ENCODE results near the gene TTC9B. TPM values are rescaled to one million over a fixed set of nuclear protein-coding genes. Genes with fewer than 3 reads are reported as not detected.

TTC9B gene
- total and polyA plus RNA-seq, 2 of the 13 experiments (the other 11 are each of a cell fraction or from before 2014, with no cell fraction given) = not detected

DNA sequence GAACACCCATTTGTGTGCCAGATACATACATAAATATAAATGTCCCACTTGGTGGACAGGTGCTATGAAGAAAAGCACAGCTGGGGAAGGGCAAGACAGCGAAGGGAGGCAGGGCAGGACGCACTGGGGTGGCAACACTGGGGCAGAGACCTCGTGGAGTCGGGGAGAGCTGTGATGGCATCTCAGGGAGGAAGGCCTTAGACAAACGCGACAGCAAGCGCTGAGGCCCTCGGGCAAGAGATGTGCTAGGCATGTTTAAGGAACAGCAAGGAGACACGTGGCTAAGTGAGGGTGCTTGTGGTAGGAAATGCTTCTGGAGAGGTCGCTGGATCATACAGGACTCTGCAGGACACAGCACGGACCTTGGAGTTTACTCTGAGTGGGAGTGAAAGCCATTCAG, 31.6 kb upstream of the TTC9B start (continued):
- TF ChIP-seq ZSCAN25 (CRISPR knock-in tag; IDR thresholded peaks at IDR 0.05) = no peak

DNA sequence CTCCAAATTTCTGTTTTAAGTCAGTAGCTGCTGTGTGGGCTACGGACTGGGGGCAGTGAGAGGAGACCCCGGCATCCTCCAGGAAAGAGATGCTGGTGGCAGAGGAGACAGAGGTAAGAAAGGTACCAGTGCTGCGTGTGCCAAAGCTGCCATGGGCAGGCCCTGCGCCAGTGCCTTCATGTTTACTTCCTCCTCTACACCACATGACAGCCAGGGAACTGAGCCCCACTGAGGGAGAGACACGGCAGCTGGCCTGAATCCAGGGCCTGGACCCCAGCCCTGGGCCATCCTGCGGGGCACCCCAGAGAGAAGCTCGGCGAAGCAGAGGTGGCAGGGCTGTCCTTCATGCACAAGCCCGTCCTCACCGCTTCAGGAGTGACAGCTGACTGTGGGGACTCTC, 31.0 kb upstream of the TTC9B start:
- intact Hi-C loops (cut with micrococcal nuclease; ENCODE audit: unreplicated experiment) = no loop called here
- in situ Hi-C loops (cut with HindIII; ENCODE audit: extremely low pct_ligation_motif_present, low pct_unique_long_range_greater_than_20kb) = loop anchor here (5.0 kb wide), 1 partner anchor 33 kb away; no protein-coding TSS in a partner anchor
- Histone ChIP-seq H3K4me3 (replicated peaks in 1 of 3; ENCODE audit: insufficient read depth in 1 of 3, low read depth in 2 of 3, low read length in 3 of 3) (no peak overlapping the region), H3K27ac (ENCODE audit: extremely low read length, insufficient read depth, low read length) (no peak overlapping the region), H4K20me1 (ENCODE audit: insufficient read depth, low read length) (peaks cover 8% of the 10 kb centered on the region; the same call in 1 of the 2 replicates), H3K4me2 (ENCODE audit: low read depth, low read length) (no peak overlapping the region), H2AFZ (ENCODE audit: low read length) (no peak overlapping the region), H3K79me2 (ENCODE audit: insufficient read depth, low read length) (peaks cover 31% of the 10 kb centered on the region), H3K4me1 (ENCODE audit: insufficient read depth, low read length) (peaks cover 49% of the 10 kb centered on the region), H3K36me3 (replicated peaks in 1 of 2; ENCODE audit: control insufficient read depth in 1 of 2, insufficient read depth in 2 of 2, low read length in 2 of 2) (peaks cover 4 to 48% of the 10 kb centered on the region in 2 experiments; a peak in 4 of 5 replicates), H3K27me3 (ENCODE audit: control insufficient read depth in 1 of 2, insufficient read depth in 2 of 2, low read length in 2 of 2) (no peaks in the 10 kb centered on the region), H3K9me3 (ENCODE audit: low read length) (no peaks in the 10 kb centered on the region), H3K9ac (ENCODE audit: insufficient read depth, low read depth, low read length) (no peak overlapping the region)
- TF ChIP-seq, protein P1, sequence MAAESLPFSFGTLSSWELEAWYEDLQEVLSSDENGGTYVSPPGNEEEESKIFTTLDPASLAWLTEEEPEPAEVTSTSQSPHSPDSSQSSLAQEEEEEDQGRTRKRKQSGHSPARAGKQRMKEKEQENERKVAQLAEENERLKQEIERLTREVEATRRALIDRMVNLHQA (CRISPR knock-in tag; IDR thresholded peaks at IDR 0.05) = no peak
- ChIA-PET CTCF (ENCODE audit: low intra/inter-chr PET ratio, low total read pairs) (no interaction called here), POLR2A (no interaction called here)
- 98% methylated on average over 4 of the region's 10 CpGs for WGBS (ENCODE audit: low lambda C conversion rate)
- ATAC-seq (no peak), DNase-seq (ENCODE audit: low spot score) (no peak), FAIRE-seq (no peak)
- BruUV-seq (replicated peaks) = no TSS peak

DNA sequence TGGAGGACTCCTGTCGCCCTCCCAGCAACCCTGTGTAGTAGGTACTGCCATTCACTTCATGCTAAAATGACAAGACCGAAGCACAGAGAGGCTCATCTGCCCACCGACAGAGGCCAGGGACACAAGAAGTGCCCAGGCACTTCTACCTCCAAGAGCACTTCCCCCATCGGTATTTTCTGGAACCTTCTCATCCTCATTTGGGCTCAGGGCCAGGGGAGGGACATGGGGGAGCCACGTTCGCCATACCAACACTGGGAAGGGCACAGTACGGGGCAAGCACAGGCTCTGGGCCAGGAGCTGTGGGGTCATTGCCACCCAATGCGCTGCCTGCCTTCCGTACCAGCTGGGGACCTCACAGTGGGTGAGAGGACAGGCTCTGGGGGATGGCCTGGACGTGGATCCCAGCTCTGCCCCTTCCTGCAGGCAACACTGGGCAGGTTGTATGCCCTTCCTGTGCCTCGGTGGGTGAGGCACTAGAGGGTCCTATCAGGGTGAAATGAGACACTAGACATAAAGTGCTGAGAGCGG, 29.6 kb upstream of the TTC9B start:
- ATAC-seq = no peak; the same call in 2 of the 3 replicates
- Histone ChIP-seq H3K79me2 (ENCODE audit: insufficient read depth, low read length) (peaks cover 24% of the 10 kb centered on the region), H3K9me3 (ENCODE audit: low read length) (no peaks in the 10 kb centered on the region), H4K20me1 (ENCODE audit: insufficient read depth, low read length) (0 out of 2 replicates have a peak, but pooled peaks cover 8% of the 10 kb centered on the region), H3K27ac (ENCODE audit: extremely low read length, insufficient read depth, low read length) (no peak overlapping the region), H3K9ac (ENCODE audit: insufficient read depth, low read depth, low read length) (no peak overlapping the region), H3K27me3 (ENCODE audit: control insufficient read depth in 1 of 2, insufficient read depth in 2 of 2, low read length in 2 of 2) (no peaks in the 10 kb centered on the region), H3K4me1 (ENCODE audit: insufficient read depth, low read length) (peaks cover 35% of the 10 kb centered on the region), H2AFZ (ENCODE audit: low read length) (no peak overlapping the region), H3K4me3 (replicated peaks in 1 of 3; ENCODE audit: insufficient read depth in 1 of 3, low read depth in 2 of 3, low read length in 3 of 3) (no peak overlapping the region), H3K36me3 (replicated peaks in 1 of 2; ENCODE audit: control insufficient read depth in 1 of 2, insufficient read depth in 2 of 2, low read length in 2 of 2) (peaks cover 4 to 51% of the 10 kb centered on the region in 2 experiments; a peak in 4 of 5 replicates), H3K4me2 (ENCODE audit: low read depth, low read length) (no peak overlapping the region)
- TF ChIP-seq ZNF251 (CRISPR knock-in tag; IDR thresholded peaks at IDR 0.05) = no peak
- no peak for TF ChIP-seq ZNF260 (CRISPR knock-in tag; IDR thresholded peaks at IDR 0.05; ENCODE audit: borderline replicate concordance, low read depth)
- TF ChIP-seq SALL1 (CRISPR knock-in tag; IDR thresholded peaks at IDR 0.05) = no peak
- TF ChIP-seq ZNF205 (CRISPR knock-in tag; IDR thresholded peaks at IDR 0.05) = no peak
- TF ChIP-seq BRCA1 (CRISPR knock-in tag; IDR thresholded peaks at IDR 0.05) = no peak
- no peak for TF ChIP-seq HOXA9 (CRISPR knock-in tag; IDR thresholded peaks at IDR 0.05; ENCODE audit: borderline replicate concordance)
- no peak for TF ChIP-seq ZNF607 (CRISPR knock-in tag; IDR thresholded peaks at IDR 0.05; ENCODE audit: borderline replicate concordance)
- TF ChIP-seq ZNF558 (CRISPR knock-in tag; IDR thresholded peaks at IDR 0.05; ENCODE audit: borderline replicate concordance) = no peak
- TF ChIP-seq, protein P2, sequence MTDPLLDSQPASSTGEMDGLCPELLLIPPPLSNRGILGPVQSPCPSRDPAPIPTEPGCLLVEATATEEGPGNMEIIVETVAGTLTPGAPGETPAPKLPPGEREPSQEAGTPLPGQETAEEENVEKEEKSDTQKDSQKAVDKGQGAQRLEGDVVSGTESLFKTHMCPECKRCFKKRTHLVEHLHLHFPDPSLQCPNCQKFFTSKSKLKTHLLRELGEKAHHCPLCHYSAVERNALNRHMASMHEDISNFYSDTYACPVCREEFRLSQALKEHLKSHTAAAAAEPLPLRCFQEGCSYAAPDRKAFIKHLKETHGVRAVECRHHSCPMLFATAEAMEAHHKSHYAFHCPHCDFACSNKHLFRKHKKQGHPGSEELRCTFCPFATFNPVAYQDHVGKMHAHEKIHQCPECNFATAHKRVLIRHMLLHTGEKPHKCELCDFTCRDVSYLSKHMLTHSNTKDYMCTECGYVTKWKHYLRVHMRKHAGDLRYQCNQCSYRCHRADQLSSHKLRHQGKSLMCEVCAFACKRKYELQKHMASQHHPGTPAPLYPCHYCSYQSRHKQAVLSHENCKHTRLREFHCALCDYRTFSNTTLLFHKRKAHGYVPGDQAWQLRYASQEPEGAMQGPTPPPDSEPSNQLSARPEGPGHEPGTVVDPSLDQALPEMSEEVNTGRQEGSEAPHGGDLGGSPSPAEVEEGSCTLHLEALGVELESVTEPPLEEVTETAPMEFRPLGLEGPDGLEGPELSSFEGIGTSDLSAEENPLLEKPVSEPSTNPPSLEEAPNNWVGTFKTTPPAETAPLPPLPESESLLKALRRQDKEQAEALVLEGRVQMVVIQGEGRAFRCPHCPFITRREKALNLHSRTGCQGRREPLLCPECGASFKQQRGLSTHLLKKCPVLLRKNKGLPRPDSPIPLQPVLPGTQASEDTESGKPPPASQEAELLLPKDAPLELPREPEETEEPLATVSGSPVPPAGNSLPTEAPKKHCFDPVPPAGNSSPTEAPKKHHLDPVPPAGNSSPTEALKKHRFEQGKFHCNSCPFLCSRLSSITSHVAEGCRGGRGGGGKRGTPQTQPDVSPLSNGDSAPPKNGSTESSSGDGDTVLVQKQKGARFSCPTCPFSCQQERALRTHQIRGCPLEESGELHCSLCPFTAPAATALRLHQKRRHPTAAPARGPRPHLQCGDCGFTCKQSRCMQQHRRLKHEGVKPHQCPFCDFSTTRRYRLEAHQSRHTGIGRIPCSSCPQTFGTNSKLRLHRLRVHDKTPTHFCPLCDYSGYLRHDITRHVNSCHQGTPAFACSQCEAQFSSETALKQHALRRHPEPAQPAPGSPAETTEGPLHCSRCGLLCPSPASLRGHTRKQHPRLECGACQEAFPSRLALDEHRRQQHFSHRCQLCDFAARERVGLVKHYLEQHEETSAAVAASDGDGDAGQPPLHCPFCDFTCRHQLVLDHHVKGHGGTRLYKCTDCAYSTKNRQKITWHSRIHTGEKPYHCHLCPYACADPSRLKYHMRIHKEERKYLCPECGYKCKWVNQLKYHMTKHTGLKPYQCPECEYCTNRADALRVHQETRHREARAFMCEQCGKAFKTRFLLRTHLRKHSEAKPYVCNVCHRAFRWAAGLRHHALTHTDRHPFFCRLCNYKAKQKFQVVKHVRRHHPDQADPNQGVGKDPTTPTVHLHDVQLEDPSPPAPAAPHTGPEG (CRISPR knock-in tag; IDR thresholded peaks at IDR 0.05) = no peak
- DNase-seq (ENCODE audit: low spot score) = no peak
- WGBS (ENCODE audit: low lambda C conversion rate) = 91% methylated on average over 4 of the region's 12 CpGs
- in situ Hi-C loops (cut with HindIII; ENCODE audit: extremely low pct_ligation_motif_present, low pct_unique_long_range_greater_than_20kb) (loop anchor here (5.0 kb wide), 1 partner anchor 35 kb away; no protein-coding TSS in a partner anchor), intact Hi-C loops (cut with micrococcal nuclease; ENCODE audit: unreplicated experiment) (no loop called here)
- CTCF ChIA-PET (ENCODE audit: low intra/inter-chr PET ratio, low total read pairs) = no interaction called here
- no TSS peak for BruUV-seq (replicated peaks)
- POLR2A ChIA-PET = no interaction called here
- no peak for FAIRE-seq
